ENCODE measurements around the gene UBE2G1. TPM values are rescaled to one million over a fixed set of nuclear protein-coding genes. Genes with fewer than 3 reads are reported as not detected.
A peak's percentile ranks its signal among the peaks of the same experiment; 100 is the strongest.

UBE2G1 gene
- total RNA-seq, 4 donors from 2014 or later, result 26.4 to 54.1 (median 35.7) TPM

GRCh38 chr17:4309897-4310296 is 56.6 kb downstream of the UBE2G1 start:
- H3K9me3 ChIP-seq, result no peaks in the 10 kb centered on the region
- TF ChIP-seq CTCF (IDR thresholded peaks at IDR 0.05) (no peak), POLR2A (IDR thresholded peaks at IDR 0.05) (no peak)
- peaks cover 0 to 19% (median 3%) of the 10 kb centered on the region in 4 donors for H3K4me1 ChIP-seq

DNA sequence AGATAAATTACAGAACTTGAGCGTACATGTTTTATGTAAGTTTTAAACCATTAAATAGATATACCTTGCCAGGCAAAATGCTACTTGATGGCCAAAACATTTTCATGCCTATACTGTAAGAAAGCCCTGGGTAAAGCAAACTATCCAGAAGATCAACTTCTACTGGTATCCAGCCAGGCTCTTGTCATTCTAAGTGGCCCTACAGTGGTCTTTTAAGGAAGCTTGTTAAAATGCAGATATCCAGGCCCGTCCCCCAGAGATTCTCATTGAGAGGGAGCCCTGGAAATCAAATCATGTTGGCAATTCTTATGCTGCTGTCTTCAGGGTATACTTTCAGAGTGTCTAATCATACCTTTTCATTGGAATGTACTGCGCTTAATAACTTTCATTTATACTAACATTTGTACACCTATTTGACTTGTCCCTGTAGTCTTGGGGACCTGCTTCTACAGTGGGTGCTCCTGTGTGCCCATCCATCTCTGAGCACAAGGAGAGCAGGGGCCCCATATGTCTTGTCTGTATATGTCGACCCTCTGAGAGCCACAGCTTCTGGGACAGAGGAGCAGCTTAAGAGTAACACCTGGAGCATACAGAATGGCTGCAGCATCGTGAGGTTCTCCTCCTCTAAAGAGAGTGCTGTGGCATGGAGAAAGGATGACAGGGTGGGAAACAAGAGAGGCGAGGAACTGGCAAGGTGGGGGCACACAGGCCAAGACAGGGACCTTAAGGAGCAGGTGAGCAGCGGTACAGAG is 59.1 kb downstream of the UBE2G1 start:
- Histone ChIP-seq H3K27me3 (no peaks in the 10 kb centered on the region), H3K4me3 (no peak overlapping the region), H3K36me3 (peaks cover 0 to 17% (median 0%) of the 10 kb centered on the region in 3 donors), H3K4me1 (peaks cover 0 to 23% (median 3%) of the 10 kb centered on the region in 4 donors), H3K9me3 (no peaks in the 10 kb centered on the region), H3K27ac (no peak overlapping the region)
- TF ChIP-seq POLR2A (IDR thresholded peaks at IDR 0.05) (no peak), CTCF (IDR thresholded peaks at IDR 0.05) (no peak)
- DNase-seq, result no peak

More at GRCh38 chr17:4309897-4310296, 56.6 kb downstream of the UBE2G1 start:
- H3K36me3 ChIP-seq, result peaks cover 0 to 13% (median 0%) of the 10 kb centered on the region in 3 donors
- H3K27ac ChIP-seq, result no peak overlapping the region
- no peak overlapping the region for H3K4me3 ChIP-seq
- no peaks in the 10 kb centered on the region for H3K27me3 ChIP-seq
- no peak for DNase-seq

GRCh38 chr17:4305224-4305623 is 61.3 kb downstream of the UBE2G1 start:
- H3K4me3 ChIP-seq, result no peak overlapping the region
- peaks cover 0 to 14% (median 0%) of the 10 kb centered on the region in 4 donors for H3K4me1 ChIP-seq
- H3K36me3 ChIP-seq, result peaks cover 0 to 17% (median 0%) of the 10 kb centered on the region in 3 donors
- H3K27ac ChIP-seq, result no peak overlapping the region
- no peak for DNase-seq
- H3K27me3 ChIP-seq, result no peaks in the 10 kb centered on the region
- H3K9me3 ChIP-seq, result no peaks in the 10 kb centered on the region
- no peak for TF ChIP-seq POLR2A (IDR thresholded peaks at IDR 0.05)
- no peak for TF ChIP-seq CTCF (IDR thresholded peaks at IDR 0.05)

DNA sequence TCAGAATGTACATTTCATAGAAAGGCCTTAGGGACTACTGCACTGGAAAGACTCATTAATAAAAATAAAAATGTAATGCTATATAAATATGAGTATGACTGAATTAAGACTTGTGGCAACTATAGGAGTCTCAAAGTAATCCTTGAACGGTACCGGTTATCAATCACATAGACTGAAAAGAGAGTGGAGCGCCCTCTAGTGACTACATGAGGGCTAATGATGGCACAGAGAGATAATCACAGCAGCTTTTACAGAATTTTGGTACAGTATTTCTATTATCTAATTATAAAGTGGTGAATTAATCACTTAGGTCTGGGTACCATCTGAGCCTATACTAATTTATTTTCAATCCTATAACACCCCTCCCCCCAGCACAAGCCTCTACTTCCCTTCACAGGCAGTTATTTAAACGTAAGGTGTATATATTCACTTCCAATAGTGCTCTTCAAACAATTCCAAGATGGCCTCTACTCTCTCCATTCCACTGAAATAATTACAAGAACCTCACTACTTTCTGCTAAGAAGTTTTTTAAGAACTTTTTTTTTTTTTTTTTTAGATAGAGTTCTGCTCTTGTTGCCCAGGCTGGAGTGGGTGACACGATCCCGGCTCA is 62.0 kb downstream of the UBE2G1 start:
- no peak overlapping the region for H3K27ac ChIP-seq
- DNase-seq, result peak in 2 of 3 donors; percentile 56 to 80
- H3K4me3 ChIP-seq, result no peak overlapping the region
- no peaks in the 10 kb centered on the region for H3K27me3 ChIP-seq
- H3K9me3 ChIP-seq, result no peaks in the 10 kb centered on the region
- H3K36me3 ChIP-seq, result peaks cover 0 to 17% (median 0%) of the 10 kb centered on the region in 3 donors
- peaks cover 0 to 9% (median 0%) of the 10 kb centered on the region in 4 donors for H3K4me1 ChIP-seq
- TF ChIP-seq CTCF (IDR thresholded peaks at IDR 0.05) (peak; percentile 44 to 77 (median 68)), POLR2A (IDR thresholded peaks at IDR 0.05) (no peak)

GRCh38 chr17:4301066-4301465 is 65.4 kb downstream of the UBE2G1 start:
- no peak overlapping the region for H3K27ac ChIP-seq
- H3K4me1 ChIP-seq, result peaks cover 0 to 4% (median 0%) of the 10 kb centered on the region in 4 donors
- H3K27me3 ChIP-seq, result no peaks in the 10 kb centered on the region
- TF ChIP-seq CTCF (IDR thresholded peaks at IDR 0.05) (no peak), POLR2A (IDR thresholded peaks at IDR 0.05) (no peak)
- H3K36me3 ChIP-seq, result peaks cover 0 to 13% (median 0%) of the 10 kb centered on the region in 3 donors
- H3K9me3 ChIP-seq, result no peaks in the 10 kb centered on the region
- no peak for DNase-seq
- no peak overlapping the region for H3K4me3 ChIP-seq

Data from Peyer's patch (tissue), 4 donors.